ENCODE data around the gene FXYD7. TPM values are rescaled to one million over a fixed set of nuclear protein-coding genes. Genes with fewer than 3 reads are reported as not detected.
A peak's percentile ranks its signal among the peaks of the same experiment; 100 is the strongest.

The FXYD7 gene
- total RNA-seq, 1 experiment from 2014 or later, result 0.71 TPM

DNA sequence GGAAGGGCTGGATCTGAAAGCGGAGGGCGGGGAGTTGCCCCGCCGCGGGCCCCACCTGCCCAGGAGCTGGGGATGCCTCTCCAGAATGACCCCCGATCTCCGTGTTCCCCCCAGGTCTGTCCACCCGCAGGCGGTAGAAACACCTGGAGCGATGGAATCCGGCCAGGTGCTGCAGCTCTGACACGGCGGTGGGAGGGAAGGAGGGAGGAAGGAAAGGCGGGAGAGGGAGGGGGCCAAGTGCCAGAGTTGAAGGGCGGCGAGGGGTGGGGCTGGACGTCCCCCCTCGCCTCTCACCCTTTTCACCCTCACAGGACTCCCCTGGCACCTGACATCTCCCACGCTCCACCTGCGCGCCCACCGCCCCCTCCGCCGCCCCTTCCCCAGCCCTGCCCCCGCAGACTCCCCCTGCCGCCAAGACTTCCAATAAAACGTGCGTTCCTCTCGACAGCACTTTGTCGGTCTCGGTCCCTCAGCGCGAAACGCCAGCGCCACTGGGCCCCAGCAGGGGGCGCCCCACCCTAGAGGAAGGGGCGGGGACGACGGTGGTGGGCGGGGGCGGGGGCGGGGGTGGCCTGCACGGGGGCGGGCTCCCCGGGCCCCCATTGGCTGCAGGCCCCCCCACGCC, 337 bp upstream of the FXYD7 start:
- peak; percentile 39 for ATAC-seq
- no peak for DNase-seq (ENCODE audit: low read depth, low spot score)
- no peaks in the 10 kb centered on the region for H3K36me3 ChIP-seq (ENCODE audit: control insufficient read depth in 1 of 2, insufficient read depth in 2 of 2, low read length in 2 of 2)
- H3K27ac ChIP-seq (ENCODE audit: low read depth, low read length), result peak overlapping the region; percentile 3; the same call in 1 of the 2 replicates
- intact Hi-C loops (cut with micrococcal nuclease), result no loop called here
- H3K9me3 ChIP-seq (ENCODE audit: control insufficient read depth in 1 of 2, insufficient read depth in 1 of 2, low read depth in 1 of 2, low read length in 2 of 2), result no peaks in the 10 kb centered on the region
- peak overlapping the region; percentile 46 for H3K9ac ChIP-seq (ENCODE audit: low read length)
- no peaks in the 10 kb centered on the region for H3K79me2 ChIP-seq (ENCODE audit: insufficient read depth, low read length)
- H3K9me2 ChIP-seq (ENCODE audit: insufficient read depth), result no peaks in the 10 kb centered on the region
- H3K4me3 ChIP-seq (replicated peaks in 1 of 2; ENCODE audit: low read depth in 1 of 2, low read length in 2 of 2), result peak overlapping the region; percentile 49 to 66
- H4K20me1 ChIP-seq (ENCODE audit: insufficient read depth), result no peaks in the 10 kb centered on the region
- H3K4me2 ChIP-seq (ENCODE audit: low read length), result peak overlapping the region; percentile 95
- H3K4me1 ChIP-seq (ENCODE audit: control insufficient read depth in 1 of 2, insufficient read depth in 2 of 2, low read length in 2 of 2), result peaks cover 22 to 35% of the 10 kb centered on the region in 2 experiments
- CTCF ChIA-PET, result interaction anchor here (0.6 to 2.7 kb wide), 14 partner anchors 9 to 788 kb away, joined by 3 to 46 read pairs (median 6); partner anchors contain the start of gene FXYD5
- H2AFZ ChIP-seq (ENCODE audit: low read depth, low read length, poor library complexity, severe bottlenecking), result no peak overlapping the region
- no TSS peak for BruUV-seq (replicated peaks)
- no peaks in the 10 kb centered on the region for H3K27me3 ChIP-seq (ENCODE audit: insufficient read depth, low read length)
- POLR2A ChIA-PET, result interaction anchor here (1.3 kb wide), 1 partner anchor 36 kb away, joined by 3 read pairs; no protein-coding TSS in a partner anchor
- TF ChIP-seq, protein P1, sequence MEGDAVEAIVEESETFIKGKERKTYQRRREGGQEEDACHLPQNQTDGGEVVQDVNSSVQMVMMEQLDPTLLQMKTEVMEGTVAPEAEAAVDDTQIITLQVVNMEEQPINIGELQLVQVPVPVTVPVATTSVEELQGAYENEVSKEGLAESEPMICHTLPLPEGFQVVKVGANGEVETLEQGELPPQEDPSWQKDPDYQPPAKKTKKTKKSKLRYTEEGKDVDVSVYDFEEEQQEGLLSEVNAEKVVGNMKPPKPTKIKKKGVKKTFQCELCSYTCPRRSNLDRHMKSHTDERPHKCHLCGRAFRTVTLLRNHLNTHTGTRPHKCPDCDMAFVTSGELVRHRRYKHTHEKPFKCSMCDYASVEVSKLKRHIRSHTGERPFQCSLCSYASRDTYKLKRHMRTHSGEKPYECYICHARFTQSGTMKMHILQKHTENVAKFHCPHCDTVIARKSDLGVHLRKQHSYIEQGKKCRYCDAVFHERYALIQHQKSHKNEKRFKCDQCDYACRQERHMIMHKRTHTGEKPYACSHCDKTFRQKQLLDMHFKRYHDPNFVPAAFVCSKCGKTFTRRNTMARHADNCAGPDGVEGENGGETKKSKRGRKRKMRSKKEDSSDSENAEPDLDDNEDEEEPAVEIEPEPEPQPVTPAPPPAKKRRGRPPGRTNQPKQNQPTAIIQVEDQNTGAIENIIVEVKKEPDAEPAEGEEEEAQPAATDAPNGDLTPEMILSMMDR (IDR thresholded peaks at IDR 0.05 in 2 of 3, conservative IDR thresholded peaks at IDR 0.05 in 1 of 3; ENCODE audit: borderline replicate concordance in 1 of 3, insufficient read depth in 1 of 3, low read depth in 2 of 3, low read length in 2 of 3), result peak; percentile 26 to 60 (median 32); a peak in 3 of 6 replicates
- TF ChIP-seq ZFX (IDR thresholded peaks at IDR 0.05) (no peak), ATF3 (IDR thresholded peaks at IDR 0.05) (no peak), FOSL1 (IDR thresholded peaks at IDR 0.05; ENCODE audit: low read depth) (no peak), ELF1 (IDR thresholded peaks at IDR 0.05; ENCODE audit: borderline replicate concordance, low read depth) (no peak), REST (IDR thresholded peaks at IDR 0.05; ENCODE audit: low read depth) (no peak), SIN3A (IDR thresholded peaks at IDR 0.05; ENCODE audit: low read depth) (no peak), ZNF274 (IDR thresholded peaks at IDR 0.05; ENCODE audit: low read depth, low read length) (no peak), CBX3 (IDR thresholded peaks at IDR 0.05; ENCODE audit: low read depth) (no peak), RAD21 (IDR thresholded peaks at IDR 0.05; ENCODE audit: low read depth) (peak; percentile 56), POLR2A (IDR thresholded peaks at IDR 0.05; ENCODE audit: borderline replicate concordance, extremely low read depth, insufficient read depth, insufficient read length) (no peak)
- TF ChIP-seq, protein P2, sequence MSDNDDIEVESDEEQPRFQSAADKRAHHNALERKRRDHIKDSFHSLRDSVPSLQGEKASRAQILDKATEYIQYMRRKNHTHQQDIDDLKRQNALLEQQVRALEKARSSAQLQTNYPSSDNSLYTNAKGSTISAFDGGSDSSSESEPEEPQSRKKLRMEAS (IDR thresholded peaks at IDR 0.05), result no peak
- RAD21 ChIA-PET (ENCODE audit: low non-redundant PET in 1 of 2, low total read pairs in 2 of 2, uncharacterized antibody in 2 of 2, unreplicated experiment in 2 of 2), result interaction anchor here (1.0 to 2.3 kb wide), 3 partner anchors 21 to 76 kb away, joined by 6 to 25 read pairs (median 24); no protein-coding TSS in a partner anchor

All from HCT116 (cell line).